HepG2 (cell line): ENCODE results near the gene SRD5A1. TPM values are rescaled to one million over a fixed set of nuclear protein-coding genes. Genes with fewer than 3 reads are reported as not detected.

Source experiments
- ATAC-seq: fragments of 200-7000 bp; cut with Tn5 transposase; 3 replicates; pipeline ENCODE4 v1.9.1; 2020; ENCODE audit warnings: mild to moderate bottlenecking, moderate library complexity
- BruUV-seq: library from RNA; stranded (reverse); fragments of 400-500 nt; replicated peaks from 2 replicates; lab custom pipeline; 2021; lab: Mats Ljungman, UMichigan
- CTCF ChIA-PET: fragments of 300-600 bp; formaldehyde crosslinking; extraction: SDS; loops from one replicate; lab custom pipeline; 2021; ENCODE audit warnings: low total read pairs, inconsistent platforms, low intra/inter-chr PET ratio; lab: Yijun Ruan, JAX
- POLR2A ChIA-PET: fragments of 350-600 bp; sonication (Branson Sonifier 250); formaldehyde crosslinking; loops from one replicate; lab custom pipeline; 2020; ENCODE audit warnings: antibody characterized with exemption, inconsistent platforms; lab: Yijun Ruan, JAX
- DNase-seq: peaks from one replicate; pipeline ENCODE4 v3.0.0-alpha.2; 2015; ENCODE audit warnings: low spot score
- FAIRE-seq: peaks from 3 replicates; lab custom pipeline; 2011; peaks lifted over from hg19 to GRCh38; lab: Jason Lieb, UNC
- H2AFZ ChIP-seq: one replicate; pipeline ENCODE4 v1.6.1; 2011; ENCODE audit warnings: low read length, inconsistent platforms
- H3K27ac ChIP-seq: fragments of 300-600 bp; 3 replicates; pipeline ENCODE4 v1.8.0; 2011; ENCODE audit warnings: mixed run types, mild to moderate bottlenecking, mixed read lengths, low read length, inconsistent platforms; ENCODE audit not compliant: insufficient read depth; ENCODE audit errors: extremely low read length
- H3K27me3 ChIP-seq, 2 experiments: fragments of 200-600 bp in 1 of 2; 2 replicates in 1 of 2; 3 replicates in 1 of 2; pipeline versions ENCODE4 v1.6.0 to v1.8.0; 2011; ENCODE audit warnings: low read length in 2 of 2, mild to moderate bottlenecking in 2 of 2, moderate library complexity in 2 of 2, inconsistent platforms in 1 of 2; ENCODE audit not compliant: insufficient read depth in 2 of 2, control insufficient read depth in 1 of 2
- H3K36me3 ChIP-seq, 2 experiments: fragments of 200-600 bp in 1 of 2; replicated peaks in 1 of 2; 2 replicates in 1 of 2; 3 replicates in 1 of 2; pipeline versions ENCODE4 v1.5.1 to v1.8.0; 2011; ENCODE audit warnings: low read length in 2 of 2, inconsistent platforms in 1 of 2; ENCODE audit not compliant: insufficient read depth in 2 of 2, control insufficient read depth in 1 of 2
- H3K4me1 ChIP-seq: 2 replicates; pipeline ENCODE4 v1.5.1; 2012; ENCODE audit warnings: low read length, inconsistent platforms; ENCODE audit not compliant: insufficient read depth
- H3K4me2 ChIP-seq: 2 replicates; pipeline ENCODE4 v1.6.0; 2011; ENCODE audit warnings: low read depth, low read length, inconsistent platforms
- H3K4me3 ChIP-seq, 3 experiments: fragments of 200-600 bp in 1 of 3; sonication (generic), shearing (Covaris generic) in 1 of 3; replicated peaks in 1 of 3; 2 replicates each; pipeline ENCODE4 v1.5.1; 2011 to 2016; ENCODE audit warnings: low read length in 3 of 3, inconsistent platforms in 2 of 3, low read depth in 2 of 3, mild to moderate bottlenecking in 2 of 3, control low read depth in 1 of 3, mixed read lengths in 1 of 3; ENCODE audit not compliant: insufficient read depth in 1 of 3
- H3K79me2 ChIP-seq: one replicate; pipeline ENCODE4 v1.6.1; 2011; ENCODE audit warnings: low read length, inconsistent platforms; ENCODE audit not compliant: insufficient read depth
- H3K9ac ChIP-seq: 2 replicates; pipeline ENCODE4 v1.6.0; 2011; ENCODE audit warnings: mild to moderate bottlenecking, low read depth, low read length, inconsistent platforms; ENCODE audit not compliant: insufficient read depth
- H3K9me3 ChIP-seq: 2 replicates; pipeline ENCODE4 v1.5.1; 2012; ENCODE audit warnings: mild to moderate bottlenecking, low read length
- H4K20me1 ChIP-seq: 2 replicates; pipeline ENCODE4 v1.6.0; 2011; ENCODE audit warnings: inconsistent platforms, mild to moderate bottlenecking, low read length, moderate library complexity; ENCODE audit not compliant: insufficient read depth
- BRCA1 ChIP-seq: sonication (generic); formaldehyde crosslinking; IDR thresholded peaks from 2 replicates; pipeline ENCODE4 v1.4.0; 2020; ENCODE audit warnings: missing genetic modification reagents
- FOXK1 ChIP-seq: sonication (generic); formaldehyde crosslinking; IDR thresholded peaks from 2 replicates; pipeline ENCODE4 v1.4.0; 2020; ENCODE audit warnings: low read depth, missing genetic modification reagents, borderline replicate concordance
- GFI1 ChIP-seq: sonication (generic); formaldehyde crosslinking; IDR thresholded peaks from 2 replicates; pipeline ENCODE4 v1.5.0; 2020; ENCODE audit warnings: missing genetic modification reagents, mild to moderate bottlenecking, borderline replicate concordance
- KLF12 ChIP-seq: sonication (generic); formaldehyde crosslinking; IDR thresholded peaks from 2 replicates; pipeline ENCODE4 v1.4.0; 2020; ENCODE audit warnings: missing genetic modification reagents, borderline replicate concordance
- MAFF ChIP-seq: IDR thresholded peaks from 2 replicates; pipeline ENCODE4 v1.6.1; 2011; ENCODE audit warnings: low read depth, low read length, improper control_type of control experiment
- MAFK ChIP-seq, 2 experiments: IDR thresholded peaks in 1 of 2; conservative IDR thresholded peaks in 1 of 2; 2 replicates each; pipeline ENCODE4 v1.6.1; 2011; ENCODE audit warnings: improper control_type of control experiment in 2 of 2, low read length in 2 of 2
- MEIS2 ChIP-seq: sonication (generic); formaldehyde crosslinking; IDR thresholded peaks from 2 replicates; pipeline ENCODE4 v1.9.0; 2021; ENCODE audit warnings: mild to moderate bottlenecking, missing genetic modification reagents
- TARDBP ChIP-seq: sonication (generic); formaldehyde crosslinking; IDR thresholded peaks from 2 replicates; pipeline ENCODE4 v1.8.0; 2022; ENCODE audit warnings: mild to moderate bottlenecking, missing genetic modification reagents
- XRCC5 ChIP-seq: fragments of 200-400 bp; formaldehyde crosslinking; optimal IDR thresholded peaks from 2 replicates; pipeline ENCODE3; 2017; ENCODE audit warnings: mild to moderate bottlenecking, low read length
- ZNF256 ChIP-seq: sonication (generic); formaldehyde crosslinking; conservative IDR thresholded peaks from 2 replicates; pipeline ENCODE4 v1.4.0; 2020; ENCODE audit warnings: missing genetic modification reagents
- ZNF432 ChIP-seq: sonication (generic); formaldehyde crosslinking; IDR thresholded peaks from 2 replicates; pipeline ENCODE4 v1.5.0; 2020; ENCODE audit warnings: missing genetic modification reagents, mild to moderate bottlenecking, borderline replicate concordance
- WGBS: methylation state at CpG from one replicate; pipeline ENCODE4 v1.1.6; 2017; ENCODE audit warnings: low lambda C conversion rate; 5-methylcytosine and 5-hydroxymethylcytosine counted together
- in situ Hi-C: cut with HindIII; loops from 2 replicates; pipeline ENCODE4 v1.10.0; 2017; ENCODE audit warnings: low pct_unique_long_range_greater_than_20kb; ENCODE audit not compliant: extremely low pct_ligation_motif_present
- intact Hi-C: fragments of 100-400 bp; cut with micrococcal nuclease; formaldehyde crosslinking; loops from one replicate; pipeline ENCODE4 v1.10.0; 2022; ENCODE audit not compliant: unreplicated experiment
- polyA plus RNA-seq, 8 experiments: library from polyadenylated mRNA; depleted of rRNA in 3 of 8; stranded (reverse) in 7 of 8; unstranded in 1 of 8; fragments of >200 nt; fragmentation: Illumina TruSeq in 4 of 8; extraction: Trizol in 4 of 8; gene quantifications; 2 replicates each; pipeline versions ENCODE4 v1.2.1 to v1.2.3, GENCODE V29; 2011 to 2016; ENCODE audit warnings: low read depth in 4 of 8, missing spikeins in 1 of 8, mixed read lengths in 1 of 8; ENCODE audit not compliant: insufficient read depth in 1 of 8
- total RNA-seq, 5 experiments: library from RNA; depleted of rRNA; stranded (reverse); fragments of >200 nt; fragmentation: Illumina TruSeq; extraction: Trizol; gene quantifications; 2 replicates each; pipeline ENCODE4 v1.2.3, GENCODE V29; 2016; ENCODE audit warnings: low read depth in 1 of 5
- TF ChIP-seq, protein P1 (sequence below): sonication (generic); formaldehyde crosslinking; IDR thresholded peaks from 2 replicates; pipeline ENCODE4 v1.4.0; 2020; ENCODE audit warnings: missing genetic modification reagents
- TF ChIP-seq, protein P2 (sequence below): sonication (generic); formaldehyde crosslinking; IDR thresholded peaks from 2 replicates; pipeline ENCODE4 v1.4.0; 2020; ENCODE audit warnings: missing genetic modification reagents
- TF ChIP-seq, protein P3 (sequence below): sonication (generic); formaldehyde crosslinking; IDR thresholded peaks from 2 replicates; pipeline ENCODE4 v1.5.1; 2020; ENCODE audit warnings: missing genetic modification reagents, mild to moderate bottlenecking, borderline replicate concordance

SRD5A1 gene
- total and polyA plus RNA-seq, 2 of the 13 experiments (the other 11 are each of a cell fraction or from before 2014, with no cell fraction given) = 6.1 to 9.9 TPM

DNA sequence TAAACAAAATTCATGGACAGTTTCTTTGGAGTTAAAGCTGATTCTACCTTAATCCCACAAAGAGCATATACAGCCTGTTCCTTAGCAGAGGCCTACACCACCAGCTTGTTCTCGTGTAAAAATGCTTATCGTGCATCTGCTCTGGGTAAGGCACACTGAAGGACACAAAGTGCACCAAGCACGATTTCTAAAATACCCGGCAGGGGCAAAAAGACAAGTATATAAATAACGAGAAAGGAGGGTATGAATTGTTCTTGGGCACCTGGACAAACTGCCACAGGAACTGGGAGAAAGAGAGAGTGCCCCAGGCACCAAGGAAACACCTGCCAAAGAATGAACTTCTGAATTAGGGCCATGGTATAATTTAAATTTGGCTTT, 25.7 kb upstream of the SRD5A1 start:
- over 99% methylated on average over 5 of the region's 5 CpGs for WGBS
- in situ Hi-C loops = no loop called here
- Histone ChIP-seq H3K4me2 (no peak overlapping the region), H3K4me1 (no peaks in the 10 kb centered on the region), H2AFZ (no peak overlapping the region), H3K9me3 (no peaks in the 10 kb centered on the region), H3K4me3 (no peak overlapping the region), H3K79me2 (no peaks in the 10 kb centered on the region), H3K9ac (no peak overlapping the region), H3K27me3 (no peaks in the 10 kb centered on the region), H4K20me1 (no peaks in the 10 kb centered on the region), H3K27ac (no peak overlapping the region), H3K36me3 (peaks cover 48 to 90% of the 10 kb centered on the region in 2 experiments)
- intact Hi-C loops = no loop called here
- no TSS peak for BruUV-seq
- FAIRE-seq (no peak), ATAC-seq (no peak), DNase-seq (no peak)
- ChIA-PET CTCF (no interaction called here), POLR2A (no interaction called here)
- no peak for TF ChIP-seq MEIS2 (CRISPR knock-in tag)
- TF ChIP-seq, protein P1, sequence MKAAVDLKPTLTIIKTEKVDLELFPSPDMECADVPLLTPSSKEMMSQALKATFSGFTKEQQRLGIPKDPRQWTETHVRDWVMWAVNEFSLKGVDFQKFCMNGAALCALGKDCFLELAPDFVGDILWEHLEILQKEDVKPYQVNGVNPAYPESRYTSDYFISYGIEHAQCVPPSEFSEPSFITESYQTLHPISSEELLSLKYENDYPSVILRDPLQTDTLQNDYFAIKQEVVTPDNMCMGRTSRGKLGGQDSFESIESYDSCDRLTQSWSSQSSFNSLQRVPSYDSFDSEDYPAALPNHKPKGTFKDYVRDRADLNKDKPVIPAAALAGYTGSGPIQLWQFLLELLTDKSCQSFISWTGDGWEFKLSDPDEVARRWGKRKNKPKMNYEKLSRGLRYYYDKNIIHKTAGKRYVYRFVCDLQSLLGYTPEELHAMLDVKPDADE (CRISPR knock-in tag) = no peak
- 0 out of 2 replicates have a peak, but pooled peaks have one; percentile 6 for TF ChIP-seq MAFF
- peak; percentile 16 to 19; a peak in 1 of 4 replicates for TF ChIP-seq MAFK (conservative IDR thresholded peaks at IDR 0.05 in 1 of 2, IDR thresholded peaks at IDR 0.05 in 1 of 2; ENCODE audit: low read length in 2 of 2)
- no peak for TF ChIP-seq GFI1 (CRISPR knock-in tag)

GRCh38 chr5:6608016-6608415, 25.2 kb upstream of the SRD5A1 start:
- WGBS = 100% methylated on average over 3 of the region's 3 CpGs
- POLR2A ChIA-PET = no interaction called here
- CTCF ChIA-PET = no interaction called here
- TF ChIP-seq BRCA1 (CRISPR knock-in tag) = no peak
- TF ChIP-seq, protein P2, sequence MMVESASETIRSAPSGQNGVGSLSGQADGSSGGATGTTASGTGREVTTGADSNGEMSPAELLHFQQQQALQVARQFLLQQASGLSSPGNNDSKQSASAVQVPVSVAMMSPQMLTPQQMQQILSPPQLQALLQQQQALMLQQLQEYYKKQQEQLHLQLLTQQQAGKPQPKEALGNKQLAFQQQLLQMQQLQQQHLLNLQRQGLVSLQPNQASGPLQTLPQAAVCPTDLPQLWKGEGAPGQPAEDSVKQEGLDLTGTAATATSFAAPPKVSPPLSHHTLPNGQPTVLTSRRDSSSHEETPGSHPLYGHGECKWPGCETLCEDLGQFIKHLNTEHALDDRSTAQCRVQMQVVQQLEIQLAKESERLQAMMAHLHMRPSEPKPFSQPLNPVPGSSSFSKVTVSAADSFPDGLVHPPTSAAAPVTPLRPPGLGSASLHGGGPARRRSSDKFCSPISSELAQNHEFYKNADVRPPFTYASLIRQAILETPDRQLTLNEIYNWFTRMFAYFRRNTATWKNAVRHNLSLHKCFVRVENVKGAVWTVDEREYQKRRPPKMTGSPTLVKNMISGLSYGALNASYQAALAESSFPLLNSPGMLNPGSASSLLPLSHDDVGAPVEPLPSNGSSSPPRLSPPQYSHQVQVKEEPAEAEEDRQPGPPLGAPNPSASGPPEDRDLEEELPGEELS = no peak
- no peak for TF ChIP-seq KLF12
- TF ChIP-seq, protein P3, sequence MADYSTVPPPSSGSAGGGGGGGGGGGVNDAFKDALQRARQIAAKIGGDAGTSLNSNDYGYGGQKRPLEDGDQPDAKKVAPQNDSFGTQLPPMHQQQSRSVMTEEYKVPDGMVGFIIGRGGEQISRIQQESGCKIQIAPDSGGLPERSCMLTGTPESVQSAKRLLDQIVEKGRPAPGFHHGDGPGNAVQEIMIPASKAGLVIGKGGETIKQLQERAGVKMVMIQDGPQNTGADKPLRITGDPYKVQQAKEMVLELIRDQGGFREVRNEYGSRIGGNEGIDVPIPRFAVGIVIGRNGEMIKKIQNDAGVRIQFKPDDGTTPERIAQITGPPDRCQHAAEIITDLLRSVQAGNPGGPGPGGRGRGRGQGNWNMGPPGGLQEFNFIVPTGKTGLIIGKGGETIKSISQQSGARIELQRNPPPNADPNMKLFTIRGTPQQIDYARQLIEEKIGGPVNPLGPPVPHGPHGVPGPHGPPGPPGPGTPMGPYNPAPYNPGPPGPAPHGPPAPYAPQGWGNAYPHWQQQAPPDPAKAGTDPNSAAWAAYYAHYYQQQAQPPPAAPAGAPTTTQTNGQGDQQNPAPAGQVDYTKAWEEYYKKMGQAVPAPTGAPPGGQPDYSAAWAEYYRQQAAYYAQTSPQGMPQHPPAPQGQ (CRISPR knock-in tag) = no peak
- no peak for TF ChIP-seq ZNF432 (CRISPR knock-in tag)
- TF ChIP-seq ZNF256 (CRISPR knock-in tag) = no peak
- no peak for TF ChIP-seq XRCC5
- TF ChIP-seq TARDBP (CRISPR knock-in tag) = no peak
- no peak for TF ChIP-seq FOXK1 (CRISPR knock-in tag)

More at GRCh38 chr5:6608016-6608415, 25.2 kb upstream of the SRD5A1 start:
- Histone ChIP-seq H3K27me3 (no peaks in the 10 kb centered on the region), H3K36me3 (peaks cover 48 to 90% of the 10 kb centered on the region in 2 experiments), H3K4me2 (no peak overlapping the region), H4K20me1 (no peaks in the 10 kb centered on the region), H3K79me2 (no peaks in the 10 kb centered on the region), H3K9ac (no peak overlapping the region), H3K9me3 (no peaks in the 10 kb centered on the region), H3K4me1 (no peaks in the 10 kb centered on the region), H3K27ac (no peak overlapping the region), H2AFZ (no peak overlapping the region), H3K4me3 (no peak overlapping the region)
- no peak for DNase-seq
- FAIRE-seq = no peak
- no peak for ATAC-seq
- intact Hi-C loops = no loop called here
- in situ Hi-C loops = no loop called here
- BruUV-seq = no TSS peak
